ENCODE results near the gene TTC33.

Gene TTC33

DNA sequence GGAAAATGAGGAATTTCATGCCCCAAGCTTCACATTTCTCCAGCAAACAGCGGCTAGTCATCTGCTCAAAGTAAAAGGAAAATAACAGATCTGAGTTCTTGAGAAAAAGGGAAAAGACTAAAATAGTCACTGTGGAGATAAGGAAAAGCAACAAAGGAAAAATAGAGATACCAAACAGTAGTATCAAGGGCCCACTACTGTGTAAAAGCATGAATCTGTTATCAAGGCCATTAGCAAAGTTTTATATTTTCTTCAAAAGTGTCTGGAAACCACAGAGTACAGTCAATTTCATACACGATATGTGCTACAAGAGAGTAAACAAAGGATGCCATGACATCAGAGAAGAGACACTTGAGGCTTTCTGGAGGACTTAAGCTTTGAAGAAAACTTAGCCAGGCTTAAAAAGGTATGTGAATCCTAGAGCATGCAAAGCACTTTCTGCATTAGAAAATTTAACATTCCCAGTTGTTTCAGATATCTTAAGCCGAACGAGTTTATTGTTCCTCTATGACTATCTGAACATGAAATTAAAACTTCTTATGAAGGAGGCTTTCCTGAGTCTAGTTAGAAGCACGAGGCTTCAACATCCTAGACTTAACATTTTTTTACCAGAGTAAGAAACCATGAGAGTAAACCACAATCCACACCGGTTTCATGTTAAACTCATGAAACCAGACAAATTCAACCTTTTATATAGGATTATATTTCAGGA lies 1.2 kb downstream of the TTC33 start:
- TF ChIP-seq, protein P1, sequence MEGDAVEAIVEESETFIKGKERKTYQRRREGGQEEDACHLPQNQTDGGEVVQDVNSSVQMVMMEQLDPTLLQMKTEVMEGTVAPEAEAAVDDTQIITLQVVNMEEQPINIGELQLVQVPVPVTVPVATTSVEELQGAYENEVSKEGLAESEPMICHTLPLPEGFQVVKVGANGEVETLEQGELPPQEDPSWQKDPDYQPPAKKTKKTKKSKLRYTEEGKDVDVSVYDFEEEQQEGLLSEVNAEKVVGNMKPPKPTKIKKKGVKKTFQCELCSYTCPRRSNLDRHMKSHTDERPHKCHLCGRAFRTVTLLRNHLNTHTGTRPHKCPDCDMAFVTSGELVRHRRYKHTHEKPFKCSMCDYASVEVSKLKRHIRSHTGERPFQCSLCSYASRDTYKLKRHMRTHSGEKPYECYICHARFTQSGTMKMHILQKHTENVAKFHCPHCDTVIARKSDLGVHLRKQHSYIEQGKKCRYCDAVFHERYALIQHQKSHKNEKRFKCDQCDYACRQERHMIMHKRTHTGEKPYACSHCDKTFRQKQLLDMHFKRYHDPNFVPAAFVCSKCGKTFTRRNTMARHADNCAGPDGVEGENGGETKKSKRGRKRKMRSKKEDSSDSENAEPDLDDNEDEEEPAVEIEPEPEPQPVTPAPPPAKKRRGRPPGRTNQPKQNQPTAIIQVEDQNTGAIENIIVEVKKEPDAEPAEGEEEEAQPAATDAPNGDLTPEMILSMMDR (IDR thresholded peaks at IDR 0.05; ENCODE audit: low read depth, low read length), result no peak
- DNase-seq (ENCODE audit: extremely low read depth, low read depth), result no peak

DNA sequence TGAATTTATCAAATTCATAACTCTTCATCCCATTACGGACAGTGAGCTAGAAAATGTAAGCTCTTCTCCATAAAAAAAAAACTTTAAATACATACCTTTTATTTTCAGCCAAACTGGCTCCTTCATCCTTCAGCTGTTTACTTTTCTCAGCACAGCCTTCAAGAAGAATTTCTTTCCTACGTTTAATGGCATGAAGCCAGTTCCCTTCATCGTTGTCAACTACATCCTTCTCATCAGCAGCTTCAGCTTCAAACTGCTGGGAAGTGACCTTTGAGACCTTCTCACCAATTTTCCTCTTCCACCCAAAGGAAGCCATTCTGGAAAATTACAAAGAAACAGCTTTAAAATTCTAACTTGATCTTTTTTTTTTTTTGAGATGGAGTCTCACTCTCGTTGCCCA lies 9.1 kb downstream of the TTC33 start:
- no peak for DNase-seq (ENCODE audit: extremely low read depth, low read depth)
- TF ChIP-seq, protein P1 (IDR thresholded peaks at IDR 0.05; ENCODE audit: low read depth, low read length), result no peak

GRCh38 chr5:40743771-40744170 lies 12.0 kb downstream of the TTC33 start:
- no peak for DNase-seq (ENCODE audit: extremely low read depth, low read depth)
- TF ChIP-seq, protein P1 (IDR thresholded peaks at IDR 0.05; ENCODE audit: low read depth, low read length), result no peak

DNA sequence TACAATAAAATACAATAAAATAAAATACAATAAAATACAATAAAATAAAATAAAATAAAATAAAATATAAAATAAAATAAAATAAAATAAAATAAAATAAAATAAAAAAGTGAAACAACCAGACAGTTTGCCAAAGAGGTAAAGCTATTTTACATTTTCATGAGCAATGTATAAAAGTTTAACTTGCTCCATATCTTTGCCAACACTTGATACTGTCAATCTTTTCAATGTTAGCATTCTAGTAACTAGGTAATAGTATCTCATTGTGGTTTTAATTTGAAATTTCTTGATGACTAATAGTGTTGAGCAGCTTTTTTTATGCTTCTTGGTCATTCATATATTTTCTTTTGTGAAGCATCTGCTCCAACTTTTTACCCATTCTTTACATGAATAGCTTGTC lies 17.3 kb downstream of the TTC33 start:
- TF ChIP-seq, protein P1 (IDR thresholded peaks at IDR 0.05; ENCODE audit: low read depth, low read length), result no peak
- DNase-seq (ENCODE audit: extremely low read depth, low read depth), result no peak

DNA sequence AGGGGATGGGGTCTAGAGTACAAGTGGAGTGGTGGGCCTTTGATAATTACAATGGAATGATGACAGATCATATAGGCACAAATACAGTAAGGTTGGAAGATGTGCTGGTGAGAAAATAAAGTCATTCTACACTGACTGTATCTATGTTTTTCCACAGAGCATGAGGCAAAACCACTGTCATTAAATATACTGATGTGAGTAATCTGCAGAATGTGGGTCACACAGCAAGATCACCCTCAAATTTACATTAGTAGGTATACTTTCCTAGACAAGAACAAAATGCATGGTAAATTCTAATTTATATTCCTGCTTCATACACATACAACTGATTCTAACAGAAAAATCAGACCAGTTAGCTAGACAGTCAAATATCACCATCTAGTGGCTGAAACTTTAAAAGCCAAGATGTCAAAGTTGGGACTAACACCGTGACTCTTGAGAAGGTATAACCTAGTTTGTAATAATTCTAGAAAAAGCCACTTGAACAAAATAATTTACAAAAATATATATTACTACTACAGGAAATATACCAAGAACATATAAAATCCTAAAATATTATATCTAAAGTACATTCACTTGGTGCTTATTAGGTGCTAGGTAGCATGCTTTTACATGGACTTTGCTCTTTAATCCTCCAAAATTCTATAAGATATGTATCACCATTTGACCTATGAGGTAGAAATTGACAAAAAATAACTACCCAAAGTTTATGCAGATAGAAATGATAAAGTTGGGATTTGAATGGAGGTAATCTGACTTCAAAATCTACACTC lies 19.5 kb downstream of the TTC33 start:
- peak; percentile 23 for DNase-seq (ENCODE audit: extremely low read depth, low read depth)

GRCh38 chr5:40735609-40736008 lies 20.2 kb downstream of the TTC33 start:
- no peak for DNase-seq (ENCODE audit: extremely low read depth, low read depth)
- TF ChIP-seq, protein P1 (IDR thresholded peaks at IDR 0.05; ENCODE audit: low read depth, low read length), result no peak

More for the DNA sequence above, 19.5 kb downstream of the TTC33 start:
- TF ChIP-seq, protein P1 (IDR thresholded peaks at IDR 0.05; ENCODE audit: low read depth, low read length), result peak; percentile 69

DNA sequence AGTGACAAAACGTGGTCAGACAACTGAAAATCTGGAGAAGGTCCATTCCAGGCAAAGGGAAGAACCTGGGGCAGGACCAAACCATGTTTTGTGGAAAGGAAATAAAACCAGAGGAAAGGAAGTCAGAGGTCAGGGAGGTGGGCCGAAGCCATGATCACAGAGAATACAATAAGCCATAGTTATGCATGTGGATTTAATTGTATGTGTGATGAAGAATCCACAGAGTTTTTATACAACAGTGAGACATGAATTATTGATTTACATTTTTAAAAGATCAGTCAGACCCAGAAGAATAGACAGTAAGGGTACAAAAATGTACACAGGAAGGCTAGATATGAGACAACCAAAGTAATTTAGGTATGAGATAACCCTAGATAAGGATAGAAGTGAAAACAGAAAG lies 20.8 kb downstream of the TTC33 start:
- TF ChIP-seq, protein P1 (IDR thresholded peaks at IDR 0.05; ENCODE audit: low read depth, low read length), result no peak
- no peak for DNase-seq (ENCODE audit: extremely low read depth, low read depth)

All from AG09319 (cell line).